GM12878 (cell line): ENCODE results near the gene WDR11.

Experiments used
- BRCA1 ChIP-seq: IDR thresholded peaks from 2 replicates; pipeline ENCODE4 v1.6.1; 2011; ENCODE audit warnings: low read depth, low read length, improper control_type of control experiment
- E4F1 ChIP-seq: fragments of 450-650 bp; IDR thresholded peaks from 2 replicates; pipeline ENCODE4 v1.6.1; 2018; ENCODE audit warnings: borderline replicate concordance, mild to moderate bottlenecking; ENCODE audit not compliant: partially characterized antibody
- EGR1 ChIP-seq, 2 experiments: IDR thresholded peaks; 1 replicate in 1 of 2; 2 replicates in 1 of 2; pipeline ENCODE4 v1.6.1; 2011 to 2012; ENCODE audit warnings: low read depth in 2 of 2, low read length in 2 of 2, borderline replicate concordance in 1 of 2, mild to moderate bottlenecking in 1 of 2, moderate library complexity in 1 of 2
- EP300 ChIP-seq, 2 experiments: fragments of 150-350 bp in 1 of 2; IDR thresholded peaks; 2 replicates each; pipeline ENCODE4 v1.6.1; 2011 to 2012; ENCODE audit warnings: low read depth in 2 of 2, low read length in 2 of 2, borderline replicate concordance in 1 of 2, improper control_type of control experiment in 1 of 2, inconsistent platforms in 1 of 2; ENCODE audit not compliant: control insufficient read depth in 1 of 2
- JUND ChIP-seq: IDR thresholded peaks from 2 replicates; pipeline ENCODE4 v1.6.1; 2012; ENCODE audit warnings: low read depth, mild to moderate bottlenecking, low read length, improper control_type of control experiment, moderate library complexity
- POLR2AphosphoS5 ChIP-seq: IDR thresholded peaks from 2 replicates; pipeline ENCODE4 v1.6.1; 2011; ENCODE audit warnings: mild to moderate bottlenecking, low read length, inconsistent platforms
- SRF ChIP-seq, 2 experiments: IDR thresholded peaks; 2 replicates each; pipeline ENCODE4 v1.6.1; 2011; ENCODE audit warnings: low read depth in 2 of 2, low read length in 2 of 2, mild to moderate bottlenecking in 1 of 2, moderate library complexity in 1 of 2
- TARDBP ChIP-seq: IDR thresholded peaks from 2 replicates; pipeline ENCODE4 v1.6.1; 2016; ENCODE audit warnings: borderline replicate concordance
- TF ChIP-seq, protein P1 (sequence below), 3 experiments: IDR thresholded peaks in 2 of 3; conservative IDR thresholded peaks in 1 of 3; 2 replicates each; pipeline ENCODE4 v1.5.1; 2011; ENCODE audit warnings: low read depth in 3 of 3, low read length in 3 of 3, mild to moderate bottlenecking in 3 of 3, control low read depth in 2 of 3, moderate library complexity in 2 of 3, inconsistent platforms in 1 of 3, mixed read lengths in 1 of 3; ENCODE audit not compliant: control insufficient read depth in 2 of 3, insufficient read depth in 1 of 3; ENCODE audit errors: extremely low read depth in 1 of 3
- TF ChIP-seq, protein P2 (sequence below): IDR thresholded peaks from 2 replicates; pipeline ENCODE4 v1.6.1; 2011; ENCODE audit warnings: low read depth, mild to moderate bottlenecking, low read length, moderate library complexity, borderline replicate concordance; ENCODE audit errors: extremely low read depth

- TF ChIP-seq, protein P1, sequence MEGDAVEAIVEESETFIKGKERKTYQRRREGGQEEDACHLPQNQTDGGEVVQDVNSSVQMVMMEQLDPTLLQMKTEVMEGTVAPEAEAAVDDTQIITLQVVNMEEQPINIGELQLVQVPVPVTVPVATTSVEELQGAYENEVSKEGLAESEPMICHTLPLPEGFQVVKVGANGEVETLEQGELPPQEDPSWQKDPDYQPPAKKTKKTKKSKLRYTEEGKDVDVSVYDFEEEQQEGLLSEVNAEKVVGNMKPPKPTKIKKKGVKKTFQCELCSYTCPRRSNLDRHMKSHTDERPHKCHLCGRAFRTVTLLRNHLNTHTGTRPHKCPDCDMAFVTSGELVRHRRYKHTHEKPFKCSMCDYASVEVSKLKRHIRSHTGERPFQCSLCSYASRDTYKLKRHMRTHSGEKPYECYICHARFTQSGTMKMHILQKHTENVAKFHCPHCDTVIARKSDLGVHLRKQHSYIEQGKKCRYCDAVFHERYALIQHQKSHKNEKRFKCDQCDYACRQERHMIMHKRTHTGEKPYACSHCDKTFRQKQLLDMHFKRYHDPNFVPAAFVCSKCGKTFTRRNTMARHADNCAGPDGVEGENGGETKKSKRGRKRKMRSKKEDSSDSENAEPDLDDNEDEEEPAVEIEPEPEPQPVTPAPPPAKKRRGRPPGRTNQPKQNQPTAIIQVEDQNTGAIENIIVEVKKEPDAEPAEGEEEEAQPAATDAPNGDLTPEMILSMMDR (IDR thresholded peaks at IDR 0.05 in 2 of 3, conservative IDR thresholded peaks at IDR 0.05 in 1 of 3; ENCODE audit: control insufficient read depth in 2 of 3, extremely low read depth in 1 of 3, insufficient read depth in 1 of 3, low read depth in 3 of 3, low read length in 3 of 3), result no peak
- TF ChIP-seq EGR1 (IDR thresholded peaks at IDR 0.05; ENCODE audit: borderline replicate concordance in 1 of 2, low read depth in 2 of 2, low read length in 2 of 2), result no peak
- no peak for TF ChIP-seq EP300 (IDR thresholded peaks at IDR 0.05; ENCODE audit: borderline replicate concordance in 1 of 2, control insufficient read depth in 1 of 2, low read depth in 2 of 2, low read length in 2 of 2)
- TF ChIP-seq E4F1, result no peak
- no peak for TF ChIP-seq SRF (IDR thresholded peaks at IDR 0.05; ENCODE audit: low read depth in 2 of 2, low read length in 2 of 2)
- TF ChIP-seq, protein P2, sequence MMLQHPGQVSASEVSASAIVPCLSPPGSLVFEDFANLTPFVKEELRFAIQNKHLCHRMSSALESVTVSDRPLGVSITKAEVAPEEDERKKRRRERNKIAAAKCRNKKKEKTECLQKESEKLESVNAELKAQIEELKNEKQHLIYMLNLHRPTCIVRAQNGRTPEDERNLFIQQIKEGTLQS, result no peak
- TF ChIP-seq POLR2AphosphoS5, result no peak
- no peak for TF ChIP-seq BRCA1
- TF ChIP-seq JUND, result no peak
- TF ChIP-seq TARDBP, result no peak
Observed at GRCh38 chr10:120917521-120918250, 66.5 kb downstream of the WDR11 start.
